ENCODE data around the gene NDUFA6. TPM values are rescaled to one million over a fixed set of nuclear protein-coding genes. Genes with fewer than 3 reads are reported as not detected.

NDUFA6 gene
- total RNA-seq, 1 donor from 2014 or later = 73.6 TPM

DNA sequence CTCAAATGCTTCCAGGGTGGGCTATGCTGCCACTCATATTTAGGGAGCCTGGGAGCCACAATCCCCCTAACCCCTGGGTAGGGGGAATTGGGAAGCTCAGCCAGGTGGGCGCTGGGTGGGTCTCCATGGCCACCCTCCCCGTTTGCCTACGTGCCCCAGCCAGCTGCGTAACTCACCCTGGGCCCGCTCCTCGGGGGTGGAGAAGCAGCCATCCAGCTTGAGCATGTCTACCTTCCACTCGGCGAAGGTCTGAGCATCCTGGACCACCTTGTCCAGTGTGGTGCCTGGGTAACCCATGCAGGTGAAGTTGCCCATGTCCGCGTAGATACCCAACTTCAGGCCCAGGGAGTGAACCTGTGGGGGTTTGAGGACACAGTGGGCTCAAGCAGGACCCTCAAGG, 23.6 kb downstream of the NDUFA6 start:
- no peak overlapping the region for H3K4me3 Mint-ChIP-seq
- ATAC-seq (ENCODE audit: low read depth) = no peak
- intact Hi-C loops (cut with micrococcal nuclease) = no loop called here
- no peaks in the 10 kb centered on the region for H3K9me3 Mint-ChIP-seq
- DNase-seq = no peak
- TF ChIP-seq, protein P1, sequence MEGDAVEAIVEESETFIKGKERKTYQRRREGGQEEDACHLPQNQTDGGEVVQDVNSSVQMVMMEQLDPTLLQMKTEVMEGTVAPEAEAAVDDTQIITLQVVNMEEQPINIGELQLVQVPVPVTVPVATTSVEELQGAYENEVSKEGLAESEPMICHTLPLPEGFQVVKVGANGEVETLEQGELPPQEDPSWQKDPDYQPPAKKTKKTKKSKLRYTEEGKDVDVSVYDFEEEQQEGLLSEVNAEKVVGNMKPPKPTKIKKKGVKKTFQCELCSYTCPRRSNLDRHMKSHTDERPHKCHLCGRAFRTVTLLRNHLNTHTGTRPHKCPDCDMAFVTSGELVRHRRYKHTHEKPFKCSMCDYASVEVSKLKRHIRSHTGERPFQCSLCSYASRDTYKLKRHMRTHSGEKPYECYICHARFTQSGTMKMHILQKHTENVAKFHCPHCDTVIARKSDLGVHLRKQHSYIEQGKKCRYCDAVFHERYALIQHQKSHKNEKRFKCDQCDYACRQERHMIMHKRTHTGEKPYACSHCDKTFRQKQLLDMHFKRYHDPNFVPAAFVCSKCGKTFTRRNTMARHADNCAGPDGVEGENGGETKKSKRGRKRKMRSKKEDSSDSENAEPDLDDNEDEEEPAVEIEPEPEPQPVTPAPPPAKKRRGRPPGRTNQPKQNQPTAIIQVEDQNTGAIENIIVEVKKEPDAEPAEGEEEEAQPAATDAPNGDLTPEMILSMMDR (IDR thresholded peaks at IDR 0.05) = no peak
- POLR2A ChIA-PET = no interaction called here
- no peaks in the 10 kb centered on the region for H3K27me3 Mint-ChIP-seq
- H3K27ac Mint-ChIP-seq = no peak overlapping the region
- H3K36me3 Mint-ChIP-seq (ENCODE audit: low read depth) = peaks cover 51% of the 10 kb centered on the region
- CTCF ChIA-PET = no interaction called here
- peaks cover 22% of the 10 kb centered on the region for H3K4me1 Mint-ChIP-seq

DNA sequence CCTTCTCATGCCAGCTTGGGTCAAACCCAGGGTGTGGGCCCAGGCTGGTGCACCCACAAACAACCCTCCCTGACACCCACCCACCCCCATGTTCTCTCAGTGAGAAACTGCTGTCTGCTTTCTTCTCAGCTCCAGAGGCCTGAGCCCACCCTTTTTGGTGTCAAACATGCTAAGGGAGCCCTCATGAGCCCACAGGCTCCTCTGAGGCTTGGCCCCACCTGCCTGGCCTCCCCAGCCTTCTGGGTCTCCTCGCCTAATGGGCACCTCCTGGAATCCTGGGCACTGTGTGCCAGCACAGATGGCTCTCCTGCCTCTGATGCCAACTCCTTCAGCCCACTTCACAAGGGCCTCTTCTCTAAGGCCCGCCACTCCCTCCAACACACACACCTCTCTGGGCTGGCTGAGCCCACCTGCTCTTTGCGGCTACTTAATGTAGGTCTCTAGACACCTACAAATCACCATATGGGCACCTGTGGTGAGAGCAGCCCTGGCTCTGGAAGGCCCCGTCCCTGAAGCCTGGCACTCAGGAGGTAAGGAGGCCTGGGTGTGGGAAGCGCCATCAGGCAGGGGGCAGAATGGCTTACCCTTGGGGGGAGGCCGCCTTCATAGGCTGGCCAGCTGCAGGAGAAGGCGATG, 24.3 kb downstream of the NDUFA6 start:
- POLR2A ChIA-PET = interaction anchor here (2.3 kb wide), 1 partner anchor 67 kb away, joined by 7 read pairs; the partner anchor contains the start of gene WBP2NL
- no peak overlapping the region for H3K27ac Mint-ChIP-seq
- intact Hi-C loops (cut with micrococcal nuclease) = no loop called here
- TF ChIP-seq, protein P1 (IDR thresholded peaks at IDR 0.05) = no peak
- ATAC-seq (ENCODE audit: low read depth) (no peak), DNase-seq (no peak)
- H3K27me3 Mint-ChIP-seq = no peaks in the 10 kb centered on the region
- CTCF ChIA-PET = no interaction called here
- H3K4me3 Mint-ChIP-seq = no peak overlapping the region
- H3K9me3 Mint-ChIP-seq = no peaks in the 10 kb centered on the region
- peaks cover 55% of the 10 kb centered on the region for H3K36me3 Mint-ChIP-seq (ENCODE audit: low read depth)
- H3K4me1 Mint-ChIP-seq = peaks cover 15% of the 10 kb centered on the region

DNA sequence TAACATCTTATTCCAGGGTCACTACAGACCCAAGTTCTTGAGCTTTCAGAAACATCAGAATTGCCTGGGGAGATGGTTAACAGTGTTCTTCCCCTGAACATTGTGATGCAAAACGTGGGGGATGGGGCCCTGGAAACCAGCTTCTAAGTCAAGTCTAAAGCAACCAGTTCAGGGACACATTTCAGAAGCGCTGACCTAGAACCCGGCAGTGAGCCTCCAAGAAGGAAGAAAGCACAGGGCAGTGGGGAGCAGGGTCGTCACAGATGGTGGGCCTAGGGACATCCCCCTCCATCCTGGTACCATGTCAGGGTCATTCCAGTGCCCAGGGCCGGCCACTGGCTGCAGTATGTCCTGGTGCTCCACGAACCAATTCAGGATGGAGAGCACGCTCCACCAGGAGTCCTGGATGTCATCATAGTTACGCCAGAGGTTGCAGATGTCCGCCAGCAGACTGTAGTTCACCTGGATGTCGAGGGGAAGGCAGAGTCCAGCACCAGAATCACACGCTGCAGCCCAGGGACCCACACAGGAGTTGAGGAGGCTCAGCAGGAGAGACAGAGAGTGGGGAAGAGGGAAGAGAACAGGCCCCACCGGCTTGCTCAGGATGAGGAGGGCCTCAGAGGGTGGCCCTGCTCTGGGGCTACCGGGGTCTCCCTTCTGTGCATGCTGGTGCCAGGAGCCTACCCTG, 25.0 kb downstream of the NDUFA6 start:
- ATAC-seq (ENCODE audit: low read depth) (no peak), DNase-seq (no peak)
- H3K27me3 Mint-ChIP-seq = no peaks in the 10 kb centered on the region
- no peaks in the 10 kb centered on the region for H3K9me3 Mint-ChIP-seq
- peaks cover 60% of the 10 kb centered on the region for H3K36me3 Mint-ChIP-seq (ENCODE audit: low read depth)
- TF ChIP-seq, protein P1 (IDR thresholded peaks at IDR 0.05) = no peak
- H3K4me1 Mint-ChIP-seq = peaks cover 9% of the 10 kb centered on the region
- no peak overlapping the region for H3K27ac Mint-ChIP-seq
- ChIA-PET POLR2A (interaction anchor here (2.3 kb wide), 1 partner anchor 66 kb away, joined by 7 read pairs; the partner anchor contains the start of gene WBP2NL), CTCF (no interaction called here)
- H3K4me3 Mint-ChIP-seq = no peak overlapping the region
- intact Hi-C loops (cut with micrococcal nuclease) = no loop called here

DNA sequence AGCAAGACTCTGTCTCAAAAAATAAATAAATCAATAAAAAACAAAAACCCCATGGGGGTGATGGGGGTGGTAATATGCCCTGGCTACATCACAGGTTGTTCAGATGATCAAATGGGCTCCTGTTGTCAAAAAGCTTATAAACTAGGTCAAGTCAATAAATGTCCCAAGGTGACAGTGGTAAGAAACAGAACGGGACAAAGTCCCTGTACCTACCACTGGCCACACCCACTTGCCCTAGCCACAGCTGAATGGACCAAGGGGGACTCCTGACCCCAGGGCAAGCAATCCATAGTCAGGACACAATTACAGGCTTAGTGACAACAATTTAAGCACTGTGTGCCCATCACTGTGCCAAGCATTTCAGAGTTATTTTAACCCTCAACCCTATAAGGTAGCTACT, 25.9 kb downstream of the NDUFA6 start:
- CTCF ChIA-PET = no interaction called here
- H3K36me3 Mint-ChIP-seq (ENCODE audit: low read depth) = peaks cover 69% of the 10 kb centered on the region
- H3K9me3 Mint-ChIP-seq = no peaks in the 10 kb centered on the region
- no peaks in the 10 kb centered on the region for H3K27me3 Mint-ChIP-seq
- TF ChIP-seq, protein P1 (IDR thresholded peaks at IDR 0.05) = no peak
- no peak for DNase-seq
- H3K4me3 Mint-ChIP-seq = no peak overlapping the region
- no peak overlapping the region for H3K27ac Mint-ChIP-seq
- intact Hi-C loops (cut with micrococcal nuclease) = no loop called here
- POLR2A ChIA-PET = interaction anchor here (0.6 to 2.3 kb wide), 3 partner anchors 15 to 1065 kb away, joined by 5 to 7 read pairs (median 6); partner anchors contain the start of gene WBP2NL
- no peak for ATAC-seq (ENCODE audit: low read depth)
- peaks cover under 1% of the 10 kb centered on the region for H3K4me1 Mint-ChIP-seq

DNA sequence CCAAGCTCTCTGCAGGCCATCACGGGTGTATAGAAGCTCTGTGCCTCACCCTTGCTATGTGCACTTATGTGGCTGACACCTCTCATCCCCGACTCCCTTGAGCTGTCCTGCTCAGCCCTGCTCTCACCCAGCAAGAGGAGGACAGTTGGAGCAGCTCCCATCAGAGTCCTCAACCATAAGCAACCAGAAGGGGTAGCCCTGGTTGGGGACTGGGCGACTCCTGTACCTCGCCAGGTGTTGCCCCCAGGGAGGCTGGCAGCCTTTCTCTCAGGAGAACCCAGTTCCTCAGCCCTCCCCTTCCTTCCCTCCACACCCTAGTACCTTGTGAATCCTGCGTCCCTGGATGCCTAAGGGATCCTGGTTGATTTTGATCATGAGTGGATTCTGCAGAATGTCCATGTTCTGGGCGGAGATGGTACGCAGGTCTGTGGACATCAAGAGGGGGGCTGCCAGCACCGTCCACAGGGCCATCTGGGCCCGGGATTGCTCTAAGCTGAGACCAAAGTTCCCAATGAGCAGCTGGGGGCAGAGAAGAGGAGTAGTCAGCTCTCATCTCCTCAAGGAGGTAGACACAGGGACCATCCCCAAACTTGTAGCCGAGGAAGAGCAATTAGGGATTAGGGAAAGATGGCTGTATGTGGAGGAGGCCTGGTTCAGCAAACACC, 27.9 kb downstream of the NDUFA6 start:
- H3K27ac Mint-ChIP-seq = no peak overlapping the region
- ChIA-PET CTCF (no interaction called here), POLR2A (interaction anchor here (0.5 to 0.6 kb wide), 2 partner anchors 23 to 26 kb away, joined by 3 to 5 read pairs; no protein-coding TSS in a partner anchor)
- no peak overlapping the region for H3K4me3 Mint-ChIP-seq
- no peaks in the 10 kb centered on the region for H3K27me3 Mint-ChIP-seq
- ATAC-seq (ENCODE audit: low read depth) (no peak), DNase-seq (no peak)
- TF ChIP-seq, protein P1 (IDR thresholded peaks at IDR 0.05) = no peak
- intact Hi-C loops (cut with micrococcal nuclease) = no loop called here
- H3K4me1 Mint-ChIP-seq = no peaks in the 10 kb centered on the region
- H3K9me3 Mint-ChIP-seq = no peaks in the 10 kb centered on the region
- H3K36me3 Mint-ChIP-seq (ENCODE audit: low read depth) = peaks cover 80% of the 10 kb centered on the region
